ENCODE data around the gene CBX3.
"Not testable (repeated sequence)": the region's sequence is repeated elsewhere in the genome, so short reads cannot be mapped to it uniquely, and the experiment has no call there.

The CBX3 gene

GRCh38 chr7:26250239-26250638 is 48.7 kb downstream of the CBX3 start:
- no peak overlapping the region for H3K27ac ChIP-seq (ENCODE audit: low read length)
- H3K79me2 ChIP-seq (ENCODE audit: low read length): no peaks in the 10 kb centered on the region
- H2AFZ ChIP-seq (ENCODE audit: low read depth, low read length): no peak overlapping the region
- no peaks in the 10 kb centered on the region for H3K4me1 ChIP-seq (ENCODE audit: low read length)
- H3K27me3 ChIP-seq (ENCODE audit: low read depth, low read length): no peaks in the 10 kb centered on the region
- no peaks in the 10 kb centered on the region for H3K36me3 ChIP-seq (replicated peaks; ENCODE audit: low read depth, low read length)
- no peaks in the 10 kb centered on the region for H4K20me1 ChIP-seq (ENCODE audit: insufficient read depth, low read length)
- no peak overlapping the region for H3K9ac ChIP-seq (ENCODE audit: low read length)
- TF ChIP-seq CTCF (IDR thresholded peaks at IDR 0.05; ENCODE audit: low read depth, low read length): no peak
- no peaks in the 10 kb centered on the region for H3K9me3 ChIP-seq (ENCODE audit: insufficient read depth, low read length)
- no peak overlapping the region for H3K4me3 ChIP-seq (ENCODE audit: low read length)
- no peak overlapping the region for H3K4me2 ChIP-seq (ENCODE audit: low read length)

GRCh38 chr7:26261866-26262265 is 60.3 kb downstream of the CBX3 start:
- H3K27ac ChIP-seq (ENCODE audit: low read length); H3K4me1 ChIP-seq (ENCODE audit: low read length); H3K36me3 ChIP-seq (replicated peaks; ENCODE audit: low read depth, low read length): not testable (repeated sequence)

More at GRCh38 chr7:26261866-26262265, 60.3 kb downstream of the CBX3 start:
- H3K4me2 ChIP-seq (ENCODE audit: low read length); H3K27me3 ChIP-seq (ENCODE audit: low read depth, low read length); H2AFZ ChIP-seq (ENCODE audit: low read depth, low read length); H3K9me3 ChIP-seq (ENCODE audit: insufficient read depth, low read length); H3K9ac ChIP-seq (ENCODE audit: low read length); H3K4me3 ChIP-seq (ENCODE audit: low read length); H4K20me1 ChIP-seq (ENCODE audit: insufficient read depth, low read length); H3K79me2 ChIP-seq (ENCODE audit: low read length): not testable (repeated sequence)
